Measurements from ENCODE around the gene ST3GAL5. TPM values are rescaled to one million over a fixed set of nuclear protein-coding genes. Genes with fewer than 3 reads are reported as not detected.

The ST3GAL5 gene
- polyA plus RNA-seq, 5 donors = 81.2 to 102 (median 84.0) TPM

DNA sequence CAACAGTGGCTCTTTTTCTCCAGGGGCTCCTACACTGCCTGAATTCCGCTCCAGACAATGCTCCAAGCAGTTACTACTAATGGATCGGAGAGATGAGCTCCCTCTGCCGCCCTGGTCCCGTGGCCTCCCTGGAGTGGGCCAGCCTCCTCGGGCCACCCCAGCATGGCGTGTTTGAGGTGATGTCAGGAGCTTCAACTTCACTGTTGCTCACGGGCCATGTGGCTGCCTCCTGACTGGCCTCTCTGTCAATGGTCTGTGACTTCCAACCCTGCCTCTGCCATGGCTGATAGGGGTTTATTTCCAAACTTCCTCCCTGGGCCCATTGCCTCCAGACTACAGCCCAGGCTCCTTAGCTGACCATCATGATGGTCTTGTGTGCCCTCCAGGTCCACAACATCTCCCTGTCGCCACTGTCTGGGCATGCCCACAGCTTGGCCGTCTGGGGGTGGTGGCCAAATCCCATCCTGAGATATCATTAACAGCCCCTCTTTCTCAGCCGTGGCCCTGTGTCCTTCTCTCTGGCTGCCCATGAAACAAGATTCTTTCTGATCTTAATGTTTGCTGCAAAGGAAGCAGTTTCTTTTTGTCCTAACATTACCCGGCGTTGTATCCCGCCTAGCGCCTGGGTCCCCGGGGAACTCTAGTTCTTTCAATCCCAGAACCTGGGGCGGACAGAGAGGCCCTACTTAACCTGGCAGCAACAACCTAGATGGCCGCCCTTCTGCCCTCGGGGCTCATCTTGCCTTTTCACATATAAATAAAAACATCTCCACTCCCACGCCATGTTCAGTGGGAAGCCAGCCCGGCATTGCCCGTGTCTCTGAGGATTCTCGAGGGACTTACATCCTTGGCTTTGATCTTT is 96.9 kb downstream of the ST3GAL5 start:
- no peak for DNase-seq

DNA sequence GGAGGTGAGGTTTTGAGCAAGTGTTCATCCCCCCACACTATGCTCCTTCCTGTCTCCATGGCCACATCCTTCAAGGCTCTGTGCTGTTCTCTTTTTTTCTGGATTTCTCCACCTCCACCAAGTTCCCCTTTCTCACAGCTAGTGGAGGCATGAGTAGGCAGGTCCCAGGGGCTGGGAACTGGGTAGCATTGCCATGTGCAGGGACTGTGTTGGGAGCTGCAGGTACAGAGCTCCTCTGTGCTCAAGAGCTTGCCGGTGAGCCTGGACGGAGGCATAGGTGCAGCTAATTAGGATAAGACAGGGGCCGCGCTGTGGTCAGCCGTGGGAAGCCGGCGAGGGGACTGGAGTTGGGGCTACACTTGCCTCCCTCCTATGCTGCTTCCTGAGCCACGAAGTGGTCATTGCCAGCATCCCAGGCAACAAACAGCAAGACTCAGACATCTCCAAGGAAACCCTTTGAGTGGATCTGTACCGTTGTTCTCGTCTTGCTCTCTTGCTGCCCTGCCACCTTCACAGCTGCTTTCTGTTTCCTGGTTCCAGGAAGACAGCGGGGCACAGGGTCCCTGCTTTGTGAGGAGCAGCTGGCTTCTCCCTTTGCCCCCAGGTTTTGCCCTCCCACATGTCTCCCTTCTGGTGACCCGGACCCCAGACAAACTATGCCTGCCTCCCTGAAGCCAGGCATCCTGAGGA is 98.1 kb downstream of the ST3GAL5 start:
- DNase-seq = no peak

DNA sequence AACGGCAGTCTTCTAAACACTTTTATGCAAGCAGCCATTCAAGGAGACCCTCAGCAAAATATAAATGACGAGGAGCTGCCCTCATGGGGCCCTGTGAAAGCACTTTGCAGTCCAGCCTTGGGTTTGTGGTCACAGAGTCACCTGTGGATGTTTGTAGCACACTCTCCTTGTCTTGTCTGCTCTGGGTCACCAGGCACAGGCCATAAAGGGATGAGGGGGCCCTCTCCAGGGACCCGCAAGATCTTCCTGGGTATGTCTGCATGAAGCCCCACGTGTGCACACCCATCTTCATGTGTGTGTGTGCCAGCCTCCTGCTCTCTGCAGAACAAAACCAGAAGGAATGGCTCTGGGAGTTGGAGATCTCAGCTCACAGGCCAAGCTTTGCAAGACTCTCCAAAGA is 98.8 kb downstream of the ST3GAL5 start:
- DNase-seq = no peak

DNA sequence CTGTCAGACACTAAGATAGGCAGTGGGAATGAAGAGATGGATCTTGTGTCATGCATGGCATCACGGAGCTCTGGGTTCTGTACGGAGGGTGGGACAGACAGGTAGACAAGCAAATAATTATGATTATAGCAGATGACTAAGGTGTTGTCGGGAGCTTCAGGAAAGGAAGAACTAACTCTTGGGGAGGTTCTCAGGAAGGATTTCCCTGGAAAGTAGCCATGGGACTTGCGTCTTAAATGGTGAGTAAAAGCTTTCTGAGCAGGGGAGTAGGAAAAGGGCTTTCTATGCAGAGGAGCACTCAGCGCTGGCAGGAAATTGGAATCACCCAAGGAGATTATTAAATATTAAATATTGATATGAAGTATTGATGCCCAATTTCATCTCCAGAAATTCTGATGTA is 99.5 kb downstream of the ST3GAL5 start:
- DNase-seq = no peak

DNA sequence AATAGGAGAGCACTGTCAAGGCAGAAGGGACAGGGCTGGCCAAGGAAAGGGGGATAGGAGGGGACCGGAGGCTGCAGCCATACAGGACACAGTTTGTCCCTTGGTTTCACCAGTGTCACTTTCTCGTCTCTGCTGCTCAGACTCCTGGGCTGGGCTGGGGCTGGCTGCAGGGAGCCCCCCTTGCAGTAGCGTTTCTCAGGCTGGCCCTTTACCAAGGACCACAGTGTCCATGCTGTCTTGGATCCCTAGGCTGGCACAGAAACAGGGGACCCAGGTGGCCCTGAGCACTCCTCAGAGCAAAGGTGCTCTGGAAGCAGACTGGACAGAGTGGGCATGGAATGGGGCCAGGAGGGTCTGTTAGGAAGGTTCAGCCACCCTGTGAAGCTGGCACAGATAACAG is 100.2 kb downstream of the ST3GAL5 start:
- no peak for DNase-seq

DNA sequence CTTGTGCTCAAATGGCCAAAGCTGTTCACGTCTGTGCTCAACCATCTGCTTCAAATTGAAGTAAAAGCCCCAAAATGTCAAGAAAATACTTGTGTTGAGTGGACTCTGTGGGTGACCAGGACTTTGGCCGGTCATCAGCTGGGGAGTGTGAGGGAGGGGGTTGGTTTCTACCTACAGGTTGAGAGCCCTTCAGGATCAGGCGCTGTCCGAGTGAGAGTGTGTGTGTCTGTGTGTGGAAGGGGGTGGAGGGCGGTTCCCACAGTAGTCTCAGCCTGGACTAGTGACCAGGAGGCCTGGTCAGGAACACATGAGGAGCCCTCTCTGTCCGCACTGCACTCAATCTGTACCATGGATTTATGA is 100.8 kb downstream of the ST3GAL5 start:
- DNase-seq = no peak

DNA sequence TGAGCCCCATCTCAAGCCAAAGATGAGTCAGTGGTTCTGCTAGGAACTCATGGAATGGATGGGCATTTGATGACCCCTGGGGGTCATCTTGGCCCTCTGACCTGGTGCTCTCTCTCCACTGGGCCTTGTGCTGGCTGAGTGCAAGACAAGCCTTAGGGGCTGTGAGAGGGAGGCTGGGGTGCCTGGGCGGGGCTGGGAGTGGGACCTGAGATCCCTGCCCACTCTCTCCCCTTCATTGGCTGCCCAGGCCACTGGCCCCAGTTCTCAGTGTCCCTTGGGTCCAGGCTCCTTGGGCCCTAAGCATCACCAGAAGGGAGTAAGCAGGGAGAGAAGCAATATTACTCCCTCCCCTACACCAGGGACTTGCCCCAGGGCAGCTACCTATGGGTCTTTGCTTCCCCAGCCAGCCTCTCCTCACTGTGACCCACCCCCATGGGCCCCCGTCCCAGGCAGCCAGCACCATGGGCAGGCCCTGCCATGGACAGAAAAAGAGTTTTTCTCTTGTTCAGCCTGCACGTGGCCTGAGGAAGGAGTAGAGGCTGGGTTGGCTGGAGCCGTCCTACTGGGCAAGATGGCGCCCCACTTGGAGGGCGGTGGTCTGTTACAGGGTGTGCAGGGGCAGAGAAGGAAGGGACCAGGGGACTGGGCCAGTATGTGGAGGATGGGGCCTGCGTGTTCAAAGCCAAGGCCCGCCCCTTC is 101.4 kb downstream of the ST3GAL5 start:
- no peak for DNase-seq

Other genes starting within 250 kb of the ST3GAL5 start
- gene SFTPB, start 220.8 kb downstream of the ST3GAL5 start, polyA plus RNA-seq (ENCODE audit: insufficient read depth in 1 of 5, insufficient read length in 5 of 5, low replicate concordance in 1 of 5) = 100 to 1,000 TPM; 199 to 677 (median 404) TPM
- gene GNLY, start 194.6 kb downstream of the ST3GAL5 start, polyA plus RNA-seq (ENCODE audit: insufficient read depth in 1 of 5, insufficient read length in 5 of 5, low replicate concordance in 1 of 5) = 1 to 10 TPM; 1.7 to 6.2 (median 2.2) TPM
- gene ATOH8, start 135.0 kb downstream of the ST3GAL5 start, polyA plus RNA-seq (ENCODE audit: insufficient read depth in 1 of 5, insufficient read length in 5 of 5, low replicate concordance in 1 of 5) = 10 to 100 TPM; 25.6 to 38.9 (median 37.3) TPM
- 10 to 100 TPM; 13.9 to 24.8 (median 18.1) TPM for gene POLR1A, start 216.9 kb upstream of the ST3GAL5 start, polyA plus RNA-seq (ENCODE audit: insufficient read depth in 1 of 5, insufficient read length in 5 of 5, low replicate concordance in 1 of 5)
- gene PTCD3, start 217.2 kb upstream of the ST3GAL5 start, polyA plus RNA-seq (ENCODE audit: insufficient read depth in 1 of 5, insufficient read length in 5 of 5, low replicate concordance in 1 of 5) = 100 to 1,000 TPM in 4 of 5 donors, 10 to 100 TPM in 1; 92.3 to 198 (median 162) TPM

All from right lung (tissue), 5 donors.